HEK293 (cell line): ENCODE measurements around the gene GPX8.

ENCODE experiments used
- PBX3 ChIP-seq: sonication (generic); formaldehyde crosslinking; IDR thresholded peaks from 2 replicates; pipeline ENCODE4 v1.8.1; 2022; ENCODE audit warnings: mild to moderate bottlenecking, moderate library complexity, missing genetic modification reagents
- ZNF140 ChIP-seq: fragments of 450-650 bp; formaldehyde crosslinking; IDR thresholded peaks from 2 replicates; pipeline ENCODE4 v1.5.1; 2016; ENCODE audit warnings: missing biosample characterization, missing genetic modification characterization

- no peak for TF ChIP-seq ZNF140
- no peak for TF ChIP-seq PBX3 (CRISPR knock-in tag)
Measured at GRCh38 chr5:55146080-55146479, 13.9 kb upstream of the GPX8 start.
